ENCODE results near the gene EEF2. TPM values are rescaled to one million over a fixed set of nuclear protein-coding genes. Genes with fewer than 3 reads are reported as not detected.
A peak's percentile ranks its signal among the peaks of the same experiment; 100 is the strongest.

Gene EEF2
- total RNA-seq, 1 experiment from 2014 or later = 3,615 TPM

DNA sequence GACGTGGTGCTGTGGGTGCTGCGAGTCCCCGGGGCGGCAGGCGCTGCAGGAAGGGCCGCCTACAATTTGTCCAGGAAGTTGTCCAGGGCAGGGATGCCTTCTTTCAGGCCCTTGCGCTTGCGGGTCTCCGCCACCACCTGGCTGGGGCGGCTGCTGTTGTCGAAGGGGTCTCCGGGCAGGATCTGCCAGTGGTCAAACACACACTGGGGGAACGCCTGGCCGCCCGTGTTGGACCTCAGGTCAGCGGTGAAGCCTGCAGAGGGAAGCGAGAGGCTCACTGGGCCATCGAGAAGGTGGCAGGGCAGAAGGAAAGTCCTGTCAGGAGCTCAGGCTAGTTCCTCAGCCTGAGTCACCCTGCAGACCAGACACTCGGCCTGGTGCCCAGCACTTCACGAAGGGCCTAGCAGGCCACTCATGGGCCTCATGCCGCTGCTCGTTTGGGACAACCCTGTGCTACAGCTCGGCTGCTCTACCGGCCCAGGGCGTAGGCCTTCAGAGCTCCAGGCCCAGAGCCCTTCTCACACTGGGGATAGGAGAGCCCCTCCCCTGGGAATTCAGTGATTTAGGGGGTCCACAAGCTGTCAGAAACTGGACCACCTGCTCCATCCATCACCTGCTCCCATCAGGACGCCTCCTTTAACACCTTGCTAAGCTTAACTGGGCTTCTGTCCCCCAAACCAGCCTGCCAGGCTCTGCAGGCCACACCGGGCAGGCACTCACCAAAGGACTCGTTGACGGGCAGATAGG is 8.6 kb downstream of the EEF2 start:
- Histone ChIP-seq H3K56ac (ENCODE audit: insufficient read length, low read depth, low read length) (no peak overlapping the region), H3K27ac (ENCODE audit: insufficient read length, low read depth, low read length) (no peak overlapping the region)
- no peak overlapping the region for H3K4me3 Mint-ChIP-seq

More for the DNA sequence above, 8.6 kb downstream of the EEF2 start:
- Histone ChIP-seq H3K9ac (ENCODE audit: extremely low read depth, insufficient read length, low read length) (no peak overlapping the region), H2BK15ac (ENCODE audit: low read depth, low read length) (no peak overlapping the region), H3T11ph (ENCODE audit: low read length) (no peak overlapping the region), H2AFZ (ENCODE audit: low read length) (no peak overlapping the region), H3K27me3 (ENCODE audit: insufficient read depth, low read length) (no peaks in the 10 kb centered on the region), H2BK120ac (ENCODE audit: low read depth, low read length, poor library complexity, severe bottlenecking) (no peak overlapping the region), H4K5ac (ENCODE audit: insufficient read length, low read depth, low read length) (no peak overlapping the region), H3K23me2 (ENCODE audit: insufficient read length, low read depth, low read length, poor library complexity, severe bottlenecking) (no peaks in the 10 kb centered on the region), H2BK12ac (ENCODE audit: insufficient read length, low read depth, low read length) (no peak overlapping the region), H3K4ac (ENCODE audit: low read depth, low read length) (no peak overlapping the region), H3K14ac (ENCODE audit: insufficient read depth, low read length) (no peak overlapping the region), H3K18ac (ENCODE audit: insufficient read length, low read depth, low read length) (no peak overlapping the region), H3K79me1 (ENCODE audit: insufficient read depth, low read depth, low read length, poor library complexity, severe bottlenecking) (no peaks in the 10 kb centered on the region), H2AK5ac (ENCODE audit: insufficient read length, low read length) (no peak overlapping the region), H2BK5ac (ENCODE audit: insufficient read length, low read length) (no peak overlapping the region), H3K9me3 (ENCODE audit: control insufficient read depth, low read depth, low read length) (no peaks in the 10 kb centered on the region), H3K4me2 (ENCODE audit: insufficient read depth, insufficient read length, low read length) (no peak overlapping the region), H3K23ac (ENCODE audit: insufficient read length, low read depth, low read length) (no peak overlapping the region), H2BK20ac (ENCODE audit: low read depth, low read length, poor library complexity, severe bottlenecking) (no peak overlapping the region), H4K8ac (replicated peaks; ENCODE audit: insufficient read length, low read depth, low read length) (no peak overlapping the region), H4K91ac (ENCODE audit: insufficient read length, low read depth, low read length) (no peak overlapping the region), H3K4me1 (ENCODE audit: insufficient read depth, low read length) (no peaks in the 10 kb centered on the region), H3K79me2 (ENCODE audit: insufficient read depth, low read length) (0 out of 2 replicates have a peak, but pooled peaks cover 3% of the 10 kb centered on the region), H4K20me1 (ENCODE audit: control insufficient read depth, insufficient read depth, insufficient read length) (no peaks in the 10 kb centered on the region)
- peaks cover 1% of the 10 kb centered on the region for H3K27me3 Mint-ChIP-seq (ENCODE audit: low read depth)
- H3K27ac Mint-ChIP-seq = peak overlapping the region in 1 of 3 experiments; percentile 77; a peak in 2 of 7 replicates
- peaks cover 51 to 71% (median 59%) of the 10 kb centered on the region in 3 experiments for H3K36me3 Mint-ChIP-seq (ENCODE audit: insufficient read depth in 1 of 3, low read depth in 3 of 3)
- no peak for TF ChIP-seq CTCF (conservative IDR thresholded peaks at IDR 0.05)
- WGBS (ENCODE audit: extremely low coverage, insufficient read length, low lambda C conversion rate) = no CpG with 5 or more reads among the region's 29 CpGs
- peak; percentile 34 for DNase-seq
- H3K9me3 Mint-ChIP-seq = no peaks in the 10 kb centered on the region; a peak in 1 of 5 replicates
- H3K4me1 Mint-ChIP-seq = peaks cover 3 to 4% of the 10 kb centered on the region in 2 experiments; a peak in 2 of 4 replicates

All from H9 (cell line).